Glutamatergic neuron (in vitro differentiated cells): ENCODE results near the gene ASPA. TPM values are rescaled to one million over a fixed set of nuclear protein-coding genes. Genes with fewer than 3 reads are reported as not detected.

Experiments used
- DNase-seq: peaks from one replicate; pipeline ENCODE4 v3.0.0; 2022
- H3K27ac Mint-ChIP-seq: one replicate; pipeline ENCODE4 v1.8.0; 2020; ENCODE audit warnings: mild to moderate bottlenecking, mixed read lengths, inconsistent platforms; ENCODE audit not compliant: unreplicated experiment
- H3K27me3 Mint-ChIP-seq: one replicate; pipeline ENCODE4 v1.8.0; 2020; ENCODE audit warnings: mild to moderate bottlenecking, moderate library complexity, mixed read lengths, inconsistent platforms; ENCODE audit not compliant: unreplicated experiment
- H3K36me3 Mint-ChIP-seq: one replicate; pipeline ENCODE4 v1.8.0; 2020; ENCODE audit warnings: mild to moderate bottlenecking, mixed read lengths, inconsistent platforms; ENCODE audit not compliant: unreplicated experiment
- H3K4me1 Mint-ChIP-seq: one replicate; pipeline ENCODE4 v1.8.0; 2020; ENCODE audit warnings: mild to moderate bottlenecking, low read depth, mixed read lengths, inconsistent platforms; ENCODE audit not compliant: unreplicated experiment
- H3K4me3 Mint-ChIP-seq: one replicate; pipeline ENCODE4 v1.8.0; 2020; ENCODE audit warnings: mild to moderate bottlenecking, mixed read lengths, inconsistent platforms; ENCODE audit not compliant: unreplicated experiment
- H3K9me3 Mint-ChIP-seq: one replicate; pipeline ENCODE4 v1.8.0; 2020; ENCODE audit warnings: mild to moderate bottlenecking, moderate library complexity, mixed read lengths, inconsistent platforms; ENCODE audit not compliant: unreplicated experiment
- CTCF ChIP-seq: fragments of 200-600 bp; sonication (generic); IDR thresholded peaks from one replicate; pipeline ENCODE4 v1.5.0; 2021; ENCODE audit not compliant: partially characterized antibody, unreplicated experiment
- total RNA-seq: library from RNA; stranded (reverse); fragmentation: NEBNext Ultra II Directional; extraction: Animal tissue kit (Norgen Biotek cat#: 25700); gene quantifications from one replicate; pipeline ENCODE4 v1.2.1, GENCODE V29; 2021; ENCODE audit not compliant: unreplicated experiment

The ASPA gene
- total RNA-seq, 1 donor from 2014 or later, result not detected

DNA sequence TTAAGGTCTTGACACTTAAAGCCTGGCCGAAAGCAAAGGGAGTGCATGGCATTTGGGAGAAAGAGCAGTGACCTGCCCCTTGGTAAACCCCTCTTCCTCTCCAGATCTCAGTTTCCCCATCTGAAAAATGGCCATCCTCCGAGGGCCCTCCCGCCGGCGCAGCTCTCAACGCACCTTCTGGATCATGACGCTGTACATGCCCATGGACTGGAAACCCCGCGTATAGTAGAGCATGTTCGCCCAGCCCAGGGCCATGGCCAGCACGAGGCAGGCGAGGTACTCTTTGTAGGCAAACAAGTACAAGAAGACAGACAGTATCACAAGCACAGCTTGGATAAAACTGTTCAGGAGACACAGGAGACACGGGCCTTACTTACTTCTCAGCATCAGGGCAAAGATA is 48.2 kb downstream of the ASPA start:
- peaks cover 3% of the 10 kb centered on the region for H3K9me3 Mint-ChIP-seq
- H3K4me3 Mint-ChIP-seq, result no peak overlapping the region
- H3K27me3 Mint-ChIP-seq, result peaks cover 2% of the 10 kb centered on the region
- TF ChIP-seq CTCF, result no peak
- H3K27ac Mint-ChIP-seq, result no peak overlapping the region
- H3K36me3 Mint-ChIP-seq, result peaks cover 5% of the 10 kb centered on the region
- DNase-seq, result no peak
- no peaks in the 10 kb centered on the region for H3K4me1 Mint-ChIP-seq

GRCh38 chr17:3526491-3526890 is 50.7 kb downstream of the ASPA start:
- Mint-ChIP-seq H3K27me3 (peaks cover 2% of the 10 kb centered on the region), H3K9me3 (peaks cover 3% of the 10 kb centered on the region), H3K36me3 (peaks cover 5% of the 10 kb centered on the region), H3K4me1 (no peaks in the 10 kb centered on the region), H3K4me3 (no peak overlapping the region), H3K27ac (no peak overlapping the region)
- DNase-seq, result no peak
- no peak for TF ChIP-seq CTCF

DNA sequence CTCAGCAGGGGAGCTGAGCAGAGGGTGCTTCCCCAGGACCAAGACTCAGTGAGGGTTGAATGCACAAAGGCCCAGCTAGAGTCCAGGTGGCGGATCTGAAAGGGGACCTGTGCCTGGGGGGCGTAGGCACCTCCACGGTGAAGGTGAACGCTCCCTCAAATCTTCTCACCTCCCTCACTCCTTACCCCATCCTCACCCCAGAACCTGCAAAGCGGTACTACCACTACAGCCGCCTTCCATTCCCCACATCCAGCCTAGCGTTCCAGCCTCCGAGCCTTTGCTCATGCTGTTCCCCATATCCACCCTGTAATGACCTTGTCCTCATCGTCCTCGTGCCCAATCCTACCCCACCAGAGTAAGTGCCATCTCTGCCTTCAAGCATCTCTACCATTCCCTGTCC is 51.2 kb downstream of the ASPA start:
- Mint-ChIP-seq H3K4me1 (no peaks in the 10 kb centered on the region), H3K36me3 (peaks cover 5% of the 10 kb centered on the region), H3K9me3 (peaks cover 3% of the 10 kb centered on the region), H3K4me3 (no peak overlapping the region), H3K27me3 (peaks cover 2% of the 10 kb centered on the region), H3K27ac (no peak overlapping the region)
- DNase-seq, result no peak
- TF ChIP-seq CTCF, result no peak

GRCh38 chr17:3527468-3527867 is 51.7 kb downstream of the ASPA start:
- H3K27ac Mint-ChIP-seq, result no peak overlapping the region
- no peak overlapping the region for H3K4me3 Mint-ChIP-seq
- H3K27me3 Mint-ChIP-seq, result peaks cover 2% of the 10 kb centered on the region

GRCh38 chr17:3527896-3528295 is 52.1 kb downstream of the ASPA start:
- no peak overlapping the region for H3K4me3 Mint-ChIP-seq

More at GRCh38 chr17:3527468-3527867, 51.7 kb downstream of the ASPA start:
- TF ChIP-seq CTCF, result no peak
- Mint-ChIP-seq H3K4me1 (no peaks in the 10 kb centered on the region), H3K9me3 (peaks cover 3% of the 10 kb centered on the region), H3K36me3 (peaks cover 5% of the 10 kb centered on the region)
- no peak for DNase-seq

More at GRCh38 chr17:3527896-3528295, 52.1 kb downstream of the ASPA start:
- Mint-ChIP-seq H3K9me3 (peaks cover 3% of the 10 kb centered on the region), H3K36me3 (peaks cover 5% of the 10 kb centered on the region), H3K27ac (no peak overlapping the region), H3K27me3 (peaks cover 2% of the 10 kb centered on the region), H3K4me1 (no peaks in the 10 kb centered on the region)
- no peak for TF ChIP-seq CTCF
- no peak for DNase-seq
